ENCODE results near the gene SSU72.
"Not testable (repeated sequence)": the region's sequence is repeated elsewhere in the genome, so short reads cannot be mapped to it uniquely, and the experiment has no call there.

Gene SSU72

DNA sequence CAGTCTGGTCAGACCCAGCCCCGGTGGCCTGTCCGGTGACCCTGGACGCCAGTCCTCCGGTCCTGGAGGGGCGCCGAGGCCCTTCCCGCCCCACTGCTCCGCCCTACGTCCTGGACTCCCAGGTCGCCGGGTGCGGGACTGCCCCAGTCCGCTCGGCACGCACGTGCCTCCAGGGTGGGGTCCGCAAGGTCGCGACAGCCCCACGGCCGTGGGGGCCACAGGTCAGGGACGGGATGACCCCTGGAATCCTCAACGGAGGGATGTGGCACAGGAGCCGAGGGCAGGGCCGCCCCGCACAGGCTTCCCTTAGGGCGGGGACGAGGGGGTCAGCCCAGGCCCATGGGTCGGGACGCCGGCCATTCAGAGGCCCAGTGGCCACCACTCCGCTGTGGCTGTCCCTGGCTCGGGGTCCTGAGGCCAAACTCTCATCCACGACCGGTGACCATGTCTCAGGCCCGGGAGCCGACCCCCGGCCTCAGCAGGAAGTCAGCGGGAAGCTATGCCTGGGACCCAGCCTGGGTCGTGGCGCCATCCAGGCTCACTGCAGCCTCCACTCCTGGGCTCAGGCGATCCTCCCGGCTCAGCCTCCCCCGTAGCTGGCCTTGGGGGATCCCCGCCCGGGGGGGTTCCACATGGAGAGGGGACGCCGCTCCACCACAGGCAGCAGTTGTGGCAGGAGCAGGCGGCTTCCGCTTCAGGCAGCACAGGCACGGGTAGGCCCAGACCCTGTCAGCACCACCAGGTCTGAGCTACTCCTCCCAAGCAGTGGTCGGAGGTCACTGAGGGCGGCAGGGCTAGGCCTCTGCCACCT is 33.6 kb downstream of the SSU72 start:
- no peak for DNase-seq (ENCODE audit: low read depth)

DNA sequence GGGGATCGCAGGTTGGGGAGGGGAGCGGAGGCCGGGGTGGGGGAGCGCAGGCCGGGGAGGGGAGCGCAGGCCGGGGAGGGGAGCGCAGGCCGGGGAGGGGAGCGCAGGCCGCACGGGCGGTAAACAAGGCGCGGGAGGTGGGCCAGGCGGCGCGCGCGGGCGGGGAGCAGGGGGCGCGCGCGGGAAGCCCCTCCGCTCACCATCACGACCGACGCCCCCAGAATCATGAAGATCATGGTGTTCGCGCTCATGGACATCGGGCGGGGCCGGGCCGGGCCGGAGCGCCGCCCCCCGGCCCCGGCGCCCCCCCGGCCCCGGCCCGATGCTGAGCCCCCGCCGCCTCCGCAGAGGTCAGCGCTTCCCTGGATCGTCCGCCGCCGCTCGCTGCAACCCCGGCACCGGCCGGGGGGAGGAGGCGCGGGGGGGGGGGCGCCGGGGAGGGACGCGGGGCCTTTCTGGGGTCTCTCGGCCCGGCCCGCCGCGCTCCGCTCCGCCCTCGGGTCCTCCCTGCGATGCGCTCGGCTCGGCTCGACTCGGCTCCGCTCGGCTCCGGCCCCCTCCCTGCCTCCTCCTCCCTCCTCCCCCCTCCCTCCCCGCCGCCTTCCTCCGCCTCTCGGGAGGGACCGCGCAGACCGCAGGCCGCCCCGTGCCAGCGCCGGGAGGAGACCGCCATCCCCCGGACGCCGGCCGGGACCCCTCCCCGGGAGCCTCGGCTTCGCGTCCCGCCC is 34.4 kb downstream of the SSU72 start, which contains the start of gene TMEM240:
TMEM240 (minus strand) TSS at position 535 of the 728 bp plus-strand sequence; CDS start at position 257, 278 bp downstream.
- peak; percentile 74 for DNase-seq (ENCODE audit: low read depth)

DNA sequence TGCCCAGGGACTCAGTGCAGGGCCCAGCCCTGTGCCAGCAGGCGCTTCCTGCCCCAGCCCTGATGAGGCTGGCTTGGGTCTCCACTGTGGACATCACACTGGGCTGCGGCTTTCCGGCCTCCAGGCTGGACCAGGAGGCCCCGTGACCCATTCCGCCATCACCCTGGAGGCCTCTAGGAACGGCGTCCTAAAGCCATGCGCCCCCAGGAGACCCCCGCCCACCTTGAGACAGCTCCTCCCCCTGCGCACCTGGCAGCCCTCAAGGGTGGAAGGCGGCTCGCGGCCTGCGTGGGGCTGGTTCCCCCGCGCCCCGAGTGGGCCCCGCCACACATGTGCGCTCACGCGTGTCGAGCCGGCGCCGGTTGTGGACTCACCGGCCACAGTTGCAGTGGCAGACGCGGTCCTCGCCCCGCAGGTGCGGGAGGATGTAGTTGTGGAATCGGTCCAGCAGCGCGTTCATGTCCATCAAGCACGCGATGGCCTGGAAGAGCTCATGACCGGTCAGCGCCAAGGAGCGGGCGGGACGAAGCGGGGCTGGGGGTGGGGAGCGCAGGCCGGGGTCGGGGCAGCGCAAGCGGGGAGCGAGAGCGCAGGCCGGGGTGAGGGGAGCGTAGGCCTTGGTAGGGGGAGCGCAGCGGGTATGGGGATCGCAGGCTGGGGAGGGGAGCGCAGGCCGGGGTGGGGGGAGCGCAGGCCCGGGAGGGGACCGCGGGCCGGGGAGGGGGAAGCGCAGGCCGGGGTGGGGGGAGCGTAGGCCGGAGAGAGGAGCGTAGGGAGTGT is 35.2 kb downstream of the SSU72 start:
- peak; percentile 55 for DNase-seq (ENCODE audit: low read depth)

DNA sequence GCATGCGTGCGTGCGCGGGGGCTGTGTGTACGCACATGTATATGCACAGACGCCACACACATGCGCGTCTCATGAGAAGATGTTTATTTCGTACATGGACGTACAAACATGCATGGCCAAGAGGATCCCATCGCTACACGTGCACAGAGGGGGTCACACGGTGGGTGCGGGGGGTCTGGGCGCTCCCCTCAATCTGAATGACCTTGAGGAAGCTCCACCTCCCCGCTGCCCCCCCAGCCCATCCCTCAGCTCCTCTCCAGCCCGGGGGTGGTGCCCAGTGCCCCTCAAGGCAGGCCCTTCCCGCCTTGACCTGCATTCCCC is 35.7 kb downstream of the SSU72 start:
- no peak for DNase-seq (ENCODE audit: low read depth)

DNA sequence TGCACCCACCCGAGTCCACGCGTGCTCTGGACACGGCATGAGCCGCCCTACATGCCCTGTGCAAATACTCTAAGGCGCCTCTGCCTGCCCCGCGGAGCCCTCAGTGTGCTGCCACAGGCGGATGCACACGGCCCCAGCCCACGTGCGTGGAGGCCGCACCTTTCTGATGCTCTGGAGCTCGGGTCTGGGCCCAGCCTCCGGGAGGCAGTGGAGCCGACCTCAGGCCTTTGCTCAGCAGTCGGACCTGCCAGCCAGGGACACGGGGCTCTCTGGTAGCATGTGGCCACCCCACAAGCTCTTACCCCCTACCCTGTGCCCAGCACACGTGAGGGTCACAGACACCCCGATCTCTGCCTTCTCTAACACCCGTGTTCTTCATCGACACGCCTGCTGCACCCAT is 36.3 kb downstream of the SSU72 start:
- no peak for DNase-seq (ENCODE audit: low read depth)

DNA sequence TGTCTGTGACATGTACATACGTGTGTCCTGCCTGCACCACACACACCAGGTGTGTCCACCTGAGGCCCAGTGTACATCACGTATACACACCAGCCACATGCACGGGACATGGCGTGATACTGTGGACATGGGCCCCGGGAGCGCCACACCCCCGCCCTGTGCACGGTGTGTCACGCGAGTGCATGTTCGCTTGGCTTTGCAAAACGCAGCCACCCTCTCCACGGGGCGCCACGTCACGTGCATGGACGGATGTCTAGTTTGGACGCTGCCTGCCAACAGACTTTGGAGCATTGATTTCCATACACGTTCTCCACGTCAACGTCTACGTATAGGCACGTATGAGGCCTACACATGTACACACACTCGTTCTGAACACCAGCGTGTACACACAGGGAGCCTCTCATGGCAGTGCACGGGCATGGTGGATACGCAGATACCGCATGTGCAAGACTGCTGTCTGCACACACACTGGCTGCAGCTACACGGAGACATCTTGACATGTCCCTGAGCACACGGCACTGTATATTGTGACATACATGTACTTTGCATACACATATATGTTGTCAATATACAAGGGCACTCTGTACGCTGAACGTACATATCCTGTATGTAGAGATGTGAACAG is 36.9 kb downstream of the SSU72 start:
- no peak for DNase-seq (ENCODE audit: low read depth)

DNA sequence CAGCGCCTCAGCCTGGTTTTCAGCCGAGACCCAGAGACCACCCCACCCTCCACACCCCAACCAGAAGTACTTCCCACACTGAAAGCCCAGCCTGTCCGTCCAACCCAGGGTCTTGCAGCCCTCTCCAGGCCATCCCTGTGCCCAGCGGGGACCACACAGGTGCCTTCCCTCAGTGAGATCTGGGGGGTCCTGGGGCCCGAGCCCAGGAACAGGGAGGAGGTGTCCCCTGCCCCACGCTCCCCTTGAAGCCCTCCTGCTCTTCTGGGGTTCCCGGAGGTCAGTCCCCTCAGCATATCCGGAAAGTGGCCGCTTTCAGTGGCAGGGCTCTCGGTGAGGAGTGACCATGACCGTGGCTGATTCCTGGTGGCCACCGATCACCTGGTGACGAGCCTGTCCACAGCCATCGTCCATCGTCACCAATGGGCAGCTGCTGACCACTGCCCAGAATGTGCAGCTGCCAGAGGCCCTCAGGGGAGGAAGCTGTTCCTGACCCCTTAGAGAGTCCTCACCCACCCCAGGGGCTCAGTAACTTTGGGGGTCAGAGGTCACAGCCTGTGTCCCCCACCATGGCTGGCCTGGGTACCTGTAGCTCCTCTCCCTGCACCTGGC is 37.6 kb downstream of the SSU72 start:
- DNase-seq (ENCODE audit: low read depth): no peak

DNA sequence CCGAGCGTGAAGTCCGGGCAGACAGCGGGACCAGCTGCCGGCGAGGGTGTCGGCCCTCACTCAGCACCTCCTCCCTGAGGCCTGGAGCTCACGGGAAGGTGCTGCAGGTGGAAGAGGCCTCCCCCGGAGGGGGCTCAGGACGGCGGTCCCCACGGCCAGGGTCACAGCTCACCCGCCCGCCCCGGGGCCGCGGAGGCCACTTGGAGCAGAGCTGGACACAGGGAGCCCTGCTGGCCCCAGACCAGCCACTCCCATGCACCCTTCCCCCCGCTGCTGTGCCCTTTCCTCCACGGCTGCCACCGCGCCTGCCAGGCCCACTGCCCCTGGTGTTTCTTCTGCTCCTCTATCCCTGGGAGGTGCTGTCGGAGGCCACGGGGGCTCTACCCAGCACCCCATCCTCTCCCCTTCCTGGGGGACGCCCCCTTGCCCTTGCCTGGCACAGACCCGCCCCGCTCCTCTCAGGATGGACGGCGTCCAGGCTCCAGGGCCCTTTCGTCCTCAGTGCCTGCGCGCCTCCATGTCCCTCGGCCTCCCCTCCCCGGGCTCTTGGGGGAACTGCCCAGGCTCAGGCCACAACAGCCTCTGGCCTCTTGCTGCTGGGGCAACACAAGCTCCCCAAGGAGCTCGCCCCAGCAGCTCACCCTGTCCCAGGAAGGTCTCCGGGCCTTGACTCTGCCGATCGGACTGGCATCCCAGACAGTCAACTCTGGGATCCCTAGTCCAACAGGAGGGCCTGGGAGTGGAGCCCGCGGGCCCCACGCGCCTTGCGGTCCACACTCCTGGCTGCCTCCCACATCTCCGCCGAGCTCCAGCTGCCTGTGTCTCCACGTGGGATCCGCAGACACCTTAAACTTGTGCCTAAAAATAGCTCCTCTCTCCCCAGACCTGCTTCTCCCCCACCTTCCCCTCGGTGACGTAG is 38.4 kb downstream of the SSU72 start:
- no peak for DNase-seq (ENCODE audit: low read depth)

DNA sequence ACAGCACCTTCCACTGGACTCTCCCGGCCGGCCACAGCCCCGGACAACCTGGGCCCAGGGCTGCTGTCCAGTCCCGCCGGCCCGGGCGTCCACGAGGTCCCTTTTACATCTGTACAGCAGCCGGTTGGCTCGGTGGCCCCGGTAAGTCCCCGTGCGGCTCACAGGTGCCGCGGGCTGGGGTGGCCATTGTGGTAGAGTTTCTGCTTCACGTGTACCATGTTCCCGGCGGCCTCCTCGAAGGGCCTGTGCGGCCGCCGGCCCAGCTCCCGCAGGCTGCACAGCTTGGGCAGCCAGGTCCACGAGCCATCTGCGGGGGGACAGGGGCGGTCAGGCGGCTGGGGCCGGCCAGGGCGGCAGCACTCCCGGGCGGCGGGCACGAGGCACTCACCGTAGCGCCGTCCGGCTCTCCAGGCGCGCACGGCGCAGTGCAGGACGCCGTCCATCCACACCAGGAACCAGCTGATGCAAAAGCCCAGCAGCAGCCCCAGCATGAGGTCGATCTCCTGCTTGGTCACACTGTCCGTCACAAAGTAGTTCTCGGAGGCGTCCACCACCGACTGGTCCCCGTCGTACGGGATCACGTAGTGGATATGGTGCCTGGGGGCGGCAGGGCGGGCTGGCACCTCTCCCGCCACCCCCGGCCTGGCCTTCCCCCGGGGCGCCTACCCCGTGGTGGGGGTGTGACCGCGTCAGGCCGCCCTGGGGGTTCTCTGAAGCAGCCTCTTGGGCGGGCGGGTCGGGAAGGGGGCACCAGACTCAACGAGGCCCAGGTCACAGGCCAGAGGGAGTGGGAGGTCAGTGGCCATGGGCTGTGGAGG is 39.3 kb downstream of the SSU72 start:
- DNase-seq (ENCODE audit: low read depth): no peak

DNA sequence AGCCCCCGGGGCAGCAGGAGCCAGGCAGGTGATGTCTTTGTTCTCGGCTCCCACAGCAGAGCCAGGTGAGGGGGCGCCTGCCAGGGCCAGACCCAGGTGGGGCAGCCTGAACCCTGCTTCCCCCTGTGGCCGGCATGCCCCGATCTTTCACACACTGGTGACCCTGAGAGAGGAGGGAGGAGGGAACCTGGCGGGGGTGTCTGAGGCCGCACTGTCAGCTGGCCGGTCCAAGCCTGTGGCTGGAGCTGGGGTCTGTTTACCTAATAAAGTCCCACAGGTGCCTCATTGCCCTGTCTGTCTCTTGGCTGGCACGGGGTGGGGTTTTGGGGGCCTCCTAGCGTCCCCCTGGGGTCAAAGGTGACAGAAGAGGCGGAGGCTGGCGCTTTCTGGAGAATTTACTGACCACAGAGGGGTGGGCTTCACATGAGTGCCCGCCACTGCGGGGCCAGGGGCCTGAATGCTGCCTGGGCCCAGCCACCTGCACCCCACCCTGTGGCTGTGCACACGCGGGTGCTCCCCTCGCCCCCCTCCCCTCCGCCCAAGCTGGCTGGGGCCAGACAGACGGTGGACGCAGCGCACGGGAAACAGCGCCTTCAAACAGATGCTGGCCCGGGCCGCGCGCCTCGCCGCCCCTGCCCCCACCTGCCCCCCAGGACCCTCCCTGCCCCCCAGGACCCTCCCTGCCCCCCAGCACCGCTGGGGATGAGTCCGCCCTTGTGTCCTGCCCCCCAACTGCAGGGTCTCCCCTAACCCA is 40.1 kb downstream of the SSU72 start:
- no peak for DNase-seq (ENCODE audit: low read depth)

DNA sequence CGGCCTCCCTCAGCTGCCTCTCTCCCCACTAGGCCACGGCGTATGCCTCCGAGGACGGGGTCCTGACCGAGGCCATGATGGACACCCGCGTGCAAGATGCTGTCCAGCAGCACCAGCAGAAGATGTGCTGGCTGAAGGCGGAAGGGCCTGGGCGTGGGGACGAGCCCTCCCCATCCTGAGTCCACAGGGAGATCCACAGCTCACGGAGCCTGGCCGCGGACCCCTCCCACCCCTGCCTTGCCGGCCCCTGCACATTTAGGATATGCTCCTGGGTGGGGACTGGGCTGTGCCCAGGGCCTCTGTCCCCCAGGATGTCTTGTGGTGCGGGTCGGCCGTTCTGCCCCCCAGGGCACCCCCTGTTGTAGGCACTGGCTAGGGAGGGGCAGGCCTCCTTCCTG is 40.8 kb downstream of the SSU72 start:
- DNase-seq (ENCODE audit: low read depth): not testable (repeated sequence)

DNA sequence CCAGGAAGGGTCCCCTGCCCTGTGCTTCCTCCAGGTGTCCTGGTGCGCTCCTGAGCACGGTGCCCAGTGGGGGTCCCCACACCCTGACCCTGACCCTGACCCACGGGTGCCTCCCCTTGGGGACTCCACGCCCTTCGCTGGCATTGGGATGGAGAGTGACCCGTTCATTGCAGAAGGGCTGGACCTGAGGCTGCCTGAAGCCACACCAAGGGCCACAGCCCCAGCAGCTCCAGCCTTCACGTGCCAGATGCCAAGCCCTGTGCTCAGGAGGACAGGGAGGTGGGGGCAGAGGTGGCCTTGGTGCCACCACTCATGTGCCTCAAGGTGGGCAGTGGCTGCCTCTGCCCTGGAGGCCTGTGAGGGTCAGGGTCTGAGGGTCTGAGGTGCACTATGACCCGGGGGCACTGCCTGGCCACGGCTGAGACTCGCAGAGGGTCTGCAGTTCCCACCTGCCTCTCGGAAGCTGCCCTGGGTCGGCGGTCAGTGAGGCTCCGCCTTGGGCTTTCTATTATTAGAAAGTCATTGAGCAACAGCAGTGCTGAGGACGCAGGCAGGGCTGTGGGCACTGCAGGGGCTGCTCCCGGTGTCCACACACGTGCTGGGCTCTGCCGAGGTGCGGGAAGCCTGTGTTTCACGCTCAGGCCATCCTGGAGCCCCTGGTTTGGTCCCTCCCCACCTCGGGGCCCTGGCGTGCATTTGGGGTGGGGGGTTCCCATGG is 41.3 kb downstream of the SSU72 start:
- not testable (repeated sequence) for DNase-seq (ENCODE audit: low read depth)

DNA sequence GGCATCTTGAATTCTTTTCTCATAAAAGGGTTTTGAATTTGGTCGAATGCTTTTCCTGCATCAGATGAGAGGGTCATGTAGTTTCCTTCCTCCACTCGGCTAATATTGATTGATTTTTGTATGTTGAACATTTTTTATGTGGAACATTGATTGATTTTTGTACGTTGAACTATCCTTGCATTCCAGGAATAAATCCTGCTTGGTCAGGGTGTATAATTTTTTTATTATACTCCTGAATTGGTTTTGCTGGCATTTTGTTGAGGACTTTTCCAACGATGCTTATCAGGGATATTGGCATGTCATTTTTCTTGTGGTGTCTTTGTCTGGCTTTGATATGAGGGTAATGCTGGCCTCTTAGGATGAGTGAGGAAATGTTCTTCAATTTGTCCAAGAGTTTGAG is 42.7 kb downstream of the SSU72 start:
- DNase-seq (ENCODE audit: low read depth): no peak

DNA sequence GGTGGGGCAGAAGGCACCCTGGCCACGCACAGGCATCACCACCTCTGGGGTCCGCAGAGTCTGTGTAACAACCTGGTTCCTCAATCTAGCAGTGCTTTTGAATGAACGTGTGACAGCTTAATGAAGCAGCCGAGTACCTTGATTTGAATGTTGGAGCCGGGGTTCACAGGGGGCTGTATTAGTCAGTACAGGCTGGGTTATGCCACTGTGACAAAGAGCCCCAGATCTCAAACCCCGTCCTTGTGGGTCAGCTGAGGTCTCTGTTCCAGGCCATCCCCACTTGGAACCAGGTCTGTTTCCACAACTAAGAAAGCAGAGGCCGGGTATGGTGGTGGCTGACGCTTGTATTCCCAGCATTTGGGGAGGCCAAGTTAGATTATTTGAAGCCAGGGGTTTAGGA is 44.7 kb downstream of the SSU72 start:
- no peak for DNase-seq (ENCODE audit: low read depth)

DNA sequence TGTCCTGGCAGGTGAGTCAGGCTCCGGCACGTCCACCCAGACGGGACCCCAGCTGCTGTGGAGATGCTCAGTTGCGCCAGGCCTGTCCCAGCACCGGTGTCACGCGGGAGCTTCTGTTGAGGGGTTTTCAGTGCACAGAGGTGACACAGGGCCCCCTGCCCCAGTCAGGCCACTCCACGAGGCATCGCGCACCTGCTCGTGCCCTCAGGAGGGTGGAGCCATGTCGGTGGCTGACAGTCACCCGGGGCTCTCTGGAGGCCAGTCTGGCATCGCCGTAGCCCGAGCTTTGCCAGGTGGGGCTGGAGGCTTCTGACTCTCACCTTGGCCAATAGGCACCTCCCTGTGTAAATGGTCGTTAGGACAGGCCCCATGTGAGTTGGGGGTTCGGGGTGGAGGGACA is 45.3 kb downstream of the SSU72 start:
- DNase-seq (ENCODE audit: low read depth): no peak

DNA sequence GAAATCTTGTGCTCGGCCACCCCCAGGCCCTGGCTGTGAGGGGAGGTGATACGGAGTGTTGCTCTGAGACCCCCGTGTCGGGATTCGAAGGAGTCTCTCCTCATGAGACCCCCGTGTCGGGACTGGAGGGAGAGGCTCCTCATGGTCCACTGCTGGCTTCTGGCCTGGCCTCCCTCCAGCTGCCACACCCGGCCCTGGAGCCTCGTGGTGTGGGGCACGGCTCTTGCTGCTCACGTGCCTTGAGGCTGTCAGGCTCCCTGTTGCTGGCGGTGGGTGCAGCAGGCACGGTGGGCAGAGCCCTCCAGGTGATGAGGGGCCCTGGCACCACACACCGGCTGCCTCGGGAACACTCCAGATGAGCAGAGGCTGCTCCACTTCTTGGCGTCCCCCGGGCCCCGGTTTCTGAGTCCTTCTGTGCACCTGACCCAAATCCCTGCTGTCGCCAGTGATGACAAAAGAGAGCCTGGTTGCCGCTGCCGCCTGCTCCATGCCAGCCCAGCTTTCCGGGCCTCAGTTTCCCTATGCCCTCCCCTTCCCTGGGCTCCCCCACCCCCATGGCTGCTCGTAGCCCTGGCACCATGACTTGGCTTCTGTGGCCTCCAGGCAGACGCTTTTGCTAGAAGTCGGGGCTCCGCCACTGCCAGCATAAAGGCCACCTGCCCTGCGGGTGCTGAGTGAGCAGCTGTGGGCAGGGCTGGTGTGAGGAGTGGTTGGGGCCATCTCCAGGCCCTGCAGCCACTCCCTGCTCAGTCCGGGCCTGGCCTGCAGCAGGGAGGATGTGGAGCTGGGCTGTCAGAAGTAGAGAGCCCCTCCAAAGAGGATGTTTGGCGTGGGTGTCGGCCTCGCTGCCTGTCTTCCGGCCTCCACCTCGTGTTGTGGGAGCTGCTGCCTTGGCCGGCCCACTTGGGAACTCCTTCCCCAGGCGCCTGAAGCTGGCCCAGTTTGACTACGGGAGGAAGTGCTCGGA is 46.1 kb downstream of the SSU72 start:
- no peak for DNase-seq (ENCODE audit: low read depth)

DNA sequence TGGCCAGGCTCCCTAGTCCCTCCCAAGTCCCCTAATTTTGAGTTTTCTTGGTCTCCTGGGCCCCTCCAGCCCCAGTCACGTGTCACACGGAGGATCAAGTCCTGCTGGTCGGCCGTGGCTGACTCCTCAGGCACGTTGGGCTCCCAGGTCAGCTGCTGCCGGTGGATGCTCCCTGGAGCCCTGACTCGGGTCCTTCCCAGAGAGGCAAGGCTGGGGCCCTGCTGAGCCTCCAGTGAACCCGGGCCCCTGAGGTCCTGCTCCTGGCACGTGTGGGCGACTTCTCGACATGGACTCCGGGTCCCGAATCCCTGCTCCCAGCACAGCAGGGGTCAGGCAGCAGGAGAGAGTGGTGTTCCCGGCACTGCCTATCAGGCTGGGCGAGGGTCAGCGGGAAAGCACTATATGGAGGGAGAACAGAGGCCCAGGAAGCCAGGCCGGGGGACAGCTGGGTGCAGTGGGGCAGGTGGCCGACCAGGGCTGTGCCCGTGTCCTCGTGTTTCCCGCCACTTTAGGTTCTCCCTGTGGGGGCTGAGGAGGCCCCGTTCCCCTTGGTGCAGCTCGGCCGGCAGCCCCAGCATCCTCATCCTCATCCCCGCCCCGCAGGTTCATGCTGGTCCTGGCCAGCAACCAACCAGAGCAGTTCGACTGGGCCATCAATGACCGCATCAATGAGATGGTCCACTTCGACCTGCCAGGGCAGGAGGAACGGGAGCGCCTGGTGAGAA is 47.4 kb downstream of the SSU72 start:
- no peak for DNase-seq (ENCODE audit: low read depth)

Data from ELR (cell line).